PC-9 (cell line): Measurements from ENCODE around the gene RNU6-1. TPM values are rescaled to one million over a fixed set of nuclear protein-coding genes. Genes with fewer than 3 reads are reported as not detected.

Experiments
- BruUV-seq: library from RNA; stranded (reverse); fragments of 400-500 nt; replicated peaks from 2 replicates; lab custom pipeline; 2021; lab: Mats Ljungman, UMichigan
- CTCF ChIA-PET: fragments of 300-600 bp; sonication (Branson Sonifier 250); formaldehyde crosslinking; loops from one replicate; lab custom pipeline; 2022; ENCODE audit warnings: antibody characterized with exemption; lab: Charles Lee
- POLR2A ChIA-PET: fragments of 300-600 bp; sonication (Branson Sonifier 250); formaldehyde crosslinking; loops from one replicate; lab custom pipeline; 2022; ENCODE audit warnings: antibody characterized with exemption; ENCODE audit not compliant: unreplicated experiment; lab: Charles Lee
- DNase-seq, 2 experiments: peaks; one replicate each; pipeline versions ENCODE4 v3.0.0 to v3.0.0-alpha.2; 2015 to 2022; ENCODE audit warnings: mixed read lengths in 1 of 2
- H2AFZ ChIP-seq: fragments of 200-600 bp; sonication (generic); 2 replicates; pipeline ENCODE4 v1.8.1; 2017; ENCODE audit warnings: antibody characterized with exemption
- H3F3A ChIP-seq: fragments of 200-600 bp; sonication (generic); 2 replicates; pipeline ENCODE4 v1.8.1; 2017; ENCODE audit warnings: antibody characterized with exemption, mild to moderate bottlenecking, low read depth; ENCODE audit not compliant: insufficient read depth
- H3K27ac ChIP-seq: fragments of 200-600 bp; sonication (generic); 2 replicates; pipeline ENCODE4 v1.6.1; 2016; ENCODE audit warnings: mixed run types
- H3K27me3 ChIP-seq: fragments of 200-600 bp; sonication (generic); 2 replicates; pipeline ENCODE4 v1.6.1; 2016; ENCODE audit warnings: low read depth, mixed run types; ENCODE audit not compliant: insufficient read depth
- H3K36me3 ChIP-seq: fragments of 200-600 bp; sonication (generic); 2 replicates; pipeline ENCODE4 v1.6.1; 2016; ENCODE audit warnings: low read depth, mixed run types
- H3K4me1 ChIP-seq: fragments of 200-600 bp; sonication (generic); replicated peaks from 2 replicates; pipeline ENCODE4 v1.6.1; 2016; ENCODE audit warnings: mixed run types; ENCODE audit not compliant: insufficient read depth
- H3K4me2 ChIP-seq: fragments of 200-600 bp; sonication (generic); 2 replicates; pipeline ENCODE4 v1.6.1; 2017; ENCODE audit warnings: mixed run types
- H3K4me3 ChIP-seq: fragments of 200-600 bp; sonication (generic); 2 replicates; pipeline ENCODE4 v1.6.1; 2016; ENCODE audit warnings: mixed run types
- H3K79me2 ChIP-seq: fragments of 200-600 bp; sonication (generic); 2 replicates; pipeline ENCODE4 v1.6.1; 2017; ENCODE audit warnings: low read depth, mixed run types
- H3K9me2 ChIP-seq: fragments of 200-600 bp; sonication (generic); 2 replicates; pipeline ENCODE4 v1.8.1; 2017; ENCODE audit warnings: mild to moderate bottlenecking; ENCODE audit not compliant: insufficient read depth
- H3K9me3 ChIP-seq: fragments of 200-600 bp; sonication (generic); 2 replicates; pipeline ENCODE4 v1.8.1; 2016; ENCODE audit warnings: low read depth; ENCODE audit not compliant: insufficient read depth
- H4K20me1 ChIP-seq: fragments of 200-600 bp; sonication (generic); 2 replicates; pipeline ENCODE4 v1.8.1; 2017; ENCODE audit not compliant: insufficient read depth
- EZH2 ChIP-seq: fragments of 200-600 bp; sonication (generic); IDR thresholded peaks from 2 replicates; pipeline ENCODE4 v1.8.0; 2017; ENCODE audit warnings: antibody characterized with exemption, low read depth
- intact Hi-C: fragments of 100-400 bp; cut with micrococcal nuclease; formaldehyde crosslinking; loops from one replicate; pipeline ENCODE4 v1.10.0; 2022; ENCODE audit not compliant: unreplicated experiment
- total RNA-seq: library from RNA; stranded (reverse); gene quantifications from 2 replicates; pipeline ENCODE4 v1.2.3, GENCODE V29; 2021
- TF ChIP-seq, protein P1 (sequence below): fragments of 200-600 bp; sonication (generic); conservative IDR thresholded peaks from 2 replicates; pipeline ENCODE4 v1.6.1; 2017; ENCODE audit warnings: mixed run types, antibody characterized with exemption, mild to moderate bottlenecking, moderate library complexity

RNU6-1 gene
- total RNA-seq, 1 experiment from 2014 or later: not detected

DNA sequence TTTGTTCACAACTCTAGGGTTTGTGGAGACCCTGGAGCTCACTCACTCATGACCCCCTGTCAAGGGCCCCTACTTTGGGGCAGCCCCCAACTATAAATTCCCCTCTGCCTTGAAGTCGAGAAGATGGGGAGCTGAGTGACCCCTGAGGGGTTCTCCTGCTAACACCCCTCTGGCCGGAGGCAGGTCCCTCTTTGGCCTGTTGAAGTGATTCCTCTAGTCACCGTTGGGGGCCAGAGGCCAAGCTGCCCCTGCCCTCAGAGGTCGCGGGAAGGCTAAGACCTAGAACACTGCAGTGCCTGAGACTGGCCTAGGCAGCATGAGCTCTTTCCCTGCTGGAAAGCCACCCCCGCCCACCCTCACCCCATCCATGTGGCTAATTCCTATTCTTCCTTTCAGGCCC is 30.0 kb downstream of the RNU6-1 start:
- no peak overlapping the region for H3K4me3 ChIP-seq
- H4K20me1 ChIP-seq: no peaks in the 10 kb centered on the region
- H2AFZ ChIP-seq: no peak overlapping the region
- no peak overlapping the region for H3K4me2 ChIP-seq
- H3K27ac ChIP-seq: no peak overlapping the region
- H3K79me2 ChIP-seq: no peaks in the 10 kb centered on the region
- ChIA-PET POLR2A (no interaction called here), CTCF (no interaction called here)
- no peaks in the 10 kb centered on the region for H3K9me2 ChIP-seq
- no peaks in the 10 kb centered on the region for H3K27me3 ChIP-seq
- H3K9me3 ChIP-seq: no peaks in the 10 kb centered on the region
- no peaks in the 10 kb centered on the region for H3K36me3 ChIP-seq
- intact Hi-C loops: no loop called here
- no peaks in the 10 kb centered on the region for H3K4me1 ChIP-seq
- no peak for TF ChIP-seq EZH2
- TF ChIP-seq, protein P1, sequence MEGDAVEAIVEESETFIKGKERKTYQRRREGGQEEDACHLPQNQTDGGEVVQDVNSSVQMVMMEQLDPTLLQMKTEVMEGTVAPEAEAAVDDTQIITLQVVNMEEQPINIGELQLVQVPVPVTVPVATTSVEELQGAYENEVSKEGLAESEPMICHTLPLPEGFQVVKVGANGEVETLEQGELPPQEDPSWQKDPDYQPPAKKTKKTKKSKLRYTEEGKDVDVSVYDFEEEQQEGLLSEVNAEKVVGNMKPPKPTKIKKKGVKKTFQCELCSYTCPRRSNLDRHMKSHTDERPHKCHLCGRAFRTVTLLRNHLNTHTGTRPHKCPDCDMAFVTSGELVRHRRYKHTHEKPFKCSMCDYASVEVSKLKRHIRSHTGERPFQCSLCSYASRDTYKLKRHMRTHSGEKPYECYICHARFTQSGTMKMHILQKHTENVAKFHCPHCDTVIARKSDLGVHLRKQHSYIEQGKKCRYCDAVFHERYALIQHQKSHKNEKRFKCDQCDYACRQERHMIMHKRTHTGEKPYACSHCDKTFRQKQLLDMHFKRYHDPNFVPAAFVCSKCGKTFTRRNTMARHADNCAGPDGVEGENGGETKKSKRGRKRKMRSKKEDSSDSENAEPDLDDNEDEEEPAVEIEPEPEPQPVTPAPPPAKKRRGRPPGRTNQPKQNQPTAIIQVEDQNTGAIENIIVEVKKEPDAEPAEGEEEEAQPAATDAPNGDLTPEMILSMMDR: no peak
- H3F3A ChIP-seq: no peaks in the 10 kb centered on the region
- DNase-seq: no peak
- no TSS peak for BruUV-seq

DNA sequence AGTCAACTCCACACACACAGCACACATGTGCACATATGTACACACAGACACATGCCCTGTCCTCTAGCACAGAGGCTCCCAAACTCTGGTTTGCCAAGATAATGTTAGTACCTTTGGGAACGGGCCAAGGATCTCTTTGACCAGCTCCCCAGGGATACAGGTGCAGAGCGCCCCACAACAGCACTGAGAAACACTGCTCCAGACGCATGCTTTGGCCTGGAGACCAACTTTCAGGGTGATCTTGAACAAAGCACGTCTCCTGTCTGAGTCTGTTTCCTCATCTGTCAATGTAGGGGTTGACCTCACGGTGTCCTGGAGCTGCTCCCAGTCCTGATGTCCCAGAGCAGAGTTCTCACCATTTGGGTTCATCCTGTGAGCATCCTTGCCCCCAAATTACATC is 30.4 kb downstream of the RNU6-1 start:
- no peaks in the 10 kb centered on the region for H4K20me1 ChIP-seq
- no peak for TF ChIP-seq EZH2
- TF ChIP-seq, protein P1: no peak
- BruUV-seq: no TSS peak
- no peaks in the 10 kb centered on the region for H3K79me2 ChIP-seq
- ChIA-PET CTCF (no interaction called here), POLR2A (no interaction called here)
- H3K9me2 ChIP-seq: no peaks in the 10 kb centered on the region
- H3K4me2 ChIP-seq: no peak overlapping the region
- no peak overlapping the region for H3K27ac ChIP-seq
- H2AFZ ChIP-seq: no peak overlapping the region
- H3K36me3 ChIP-seq: no peaks in the 10 kb centered on the region
- H3K27me3 ChIP-seq: no peaks in the 10 kb centered on the region
- no peaks in the 10 kb centered on the region for H3K4me1 ChIP-seq
- DNase-seq: no peak
- H3F3A ChIP-seq: no peaks in the 10 kb centered on the region
- no peaks in the 10 kb centered on the region for H3K9me3 ChIP-seq
- intact Hi-C loops: no loop called here
- H3K4me3 ChIP-seq: no peak overlapping the region

DNA sequence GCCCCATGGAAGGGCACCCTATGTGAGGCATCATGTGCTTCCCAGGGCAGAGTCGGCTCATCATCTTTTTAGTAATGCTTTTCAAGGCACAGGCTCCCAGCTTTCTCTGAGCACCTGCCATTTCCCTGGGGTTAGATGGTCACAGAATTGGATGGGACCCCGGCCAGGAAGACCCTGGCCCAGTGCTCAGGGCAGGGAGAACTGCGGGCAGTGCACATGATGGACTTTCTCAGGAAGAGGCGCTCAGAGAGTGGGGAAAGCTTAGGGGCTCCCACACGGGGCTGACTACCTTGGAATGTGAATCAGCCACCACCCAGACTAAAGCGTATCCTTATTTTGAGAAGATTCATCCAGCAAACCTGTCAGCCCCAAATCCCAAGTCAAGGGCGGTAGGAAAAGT is 31.0 kb downstream of the RNU6-1 start:
- BruUV-seq: no TSS peak
- Histone ChIP-seq H3K36me3 (no peaks in the 10 kb centered on the region), H3K27me3 (no peaks in the 10 kb centered on the region), H3K4me3 (no peak overlapping the region), H3K4me2 (no peak overlapping the region), H3K27ac (no peak overlapping the region), H3F3A (no peaks in the 10 kb centered on the region), H3K4me1 (no peaks in the 10 kb centered on the region), H3K79me2 (no peaks in the 10 kb centered on the region), H2AFZ (no peak overlapping the region), H4K20me1 (no peaks in the 10 kb centered on the region), H3K9me2 (no peaks in the 10 kb centered on the region), H3K9me3 (no peaks in the 10 kb centered on the region)
- ChIA-PET POLR2A (no interaction called here), CTCF (no interaction called here)
- TF ChIP-seq, protein P1: no peak
- no peak for TF ChIP-seq EZH2
- intact Hi-C loops: no loop called here
- no peak for DNase-seq
